Measurements from ENCODE around the gene SLC39A1.
"Not testable (repeated sequence)": the region's sequence is repeated elsewhere in the genome, so short reads cannot be mapped to it uniquely, and the experiment has no call there.

DNA sequence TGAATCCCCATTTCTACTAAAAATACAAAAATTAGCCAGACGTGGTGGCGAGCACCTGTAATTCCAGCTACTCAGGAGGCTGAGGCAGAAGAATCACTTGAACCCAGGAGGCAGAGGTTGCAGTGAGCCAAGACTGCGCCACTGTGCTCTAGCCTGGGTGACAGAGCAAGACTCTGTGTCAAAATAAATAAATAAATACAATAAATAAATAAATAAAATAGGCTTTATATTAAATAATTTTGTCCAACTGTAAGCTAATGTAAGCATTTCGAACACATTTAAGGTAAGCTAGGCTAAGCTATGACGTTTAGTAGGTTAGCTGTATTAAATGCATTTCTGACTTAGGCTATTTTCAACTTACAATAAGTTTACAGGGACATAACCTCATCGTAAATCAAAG is 52.8 kb downstream of the SLC39A1 start:
- not testable (repeated sequence) for TF ChIP-seq FOXP2 (optimal IDR thresholded peaks at IDR 0.05; ENCODE audit: control extremely low read depth, extremely low read length, insufficient read depth); EZH2 (IDR thresholded peaks at IDR 0.05); POLR2AphosphoS5 (IDR thresholded peaks at IDR 0.05; ENCODE audit: borderline replicate concordance, low read depth, low read length)

Data from SK-N-MC (cell line).